ENCODE results near the gene ZNF683.

GRCh38 chr1:26376050-26376449 is 3.5 kb upstream of the ZNF683 start:
- TF ChIP-seq POLR2A (IDR thresholded peaks at IDR 0.05; ENCODE audit: low read depth, low read length) (no peak), CTCF (IDR thresholded peaks at IDR 0.05; ENCODE audit: extremely low read depth in 1 of 2, insufficient read depth in 1 of 2, low read depth in 1 of 2, low read length in 2 of 2) (no peak), EZH2 (IDR thresholded peaks at IDR 0.05; ENCODE audit: borderline replicate concordance, low read depth, low read length, severe bottlenecking) (no peak), FOS (IDR thresholded peaks at IDR 0.05; ENCODE audit: borderline replicate concordance, insufficient read depth, low read length) (no peak), POLR2AphosphoS5 (IDR thresholded peaks at IDR 0.05; ENCODE audit: insufficient read depth, low read depth, low read length) (no peak), MYC (IDR thresholded peaks at IDR 0.05; ENCODE audit: low read depth, low read length) (no peak), JUN (IDR thresholded peaks at IDR 0.05; ENCODE audit: borderline replicate concordance, insufficient read depth, insufficient read length, low read depth) (no peak), MAX (IDR thresholded peaks at IDR 0.05; ENCODE audit: insufficient read depth, insufficient read length) (no peak), GATA2 (IDR thresholded peaks at IDR 0.05; ENCODE audit: insufficient read depth, insufficient read length, low read depth, low read length) (no peak)

Data from endothelial cell of umbilical vein (primary cell).